HCT116 (cell line): ENCODE data around the gene BABAM2. TPM values are rescaled to one million over a fixed set of nuclear protein-coding genes. Genes with fewer than 3 reads are reported as not detected.

Experiments used
- ATAC-seq: fragments of 200-7000 bp; cut with Tn5 transposase; 2 replicates; pipeline ENCODE4 v1.9.1; 2020; ENCODE audit warnings: mild to moderate bottlenecking, moderate library complexity
- BruUV-seq: library from RNA; stranded (reverse); fragments of 400-500 nt; replicated peaks from 2 replicates; lab custom pipeline; 2021; lab: Mats Ljungman, UMichigan
- CTCF ChIA-PET: fragments of 300-600 bp; sonication (Branson Sonifier 250); formaldehyde crosslinking; loops from one replicate; lab custom pipeline; 2021; ENCODE audit warnings: antibody characterized with exemption; lab: Charles Lee
- POLR2A ChIA-PET: fragments of 300-600, 350-600 bp; sonication (Branson Sonifier 250); formaldehyde crosslinking; loops from one replicate; lab custom pipeline; 2021; ENCODE audit warnings: antibody characterized with exemption; lab: Charles Lee
- RAD21 ChIA-PET, 2 experiments: fragments of 300-600 bp; sonication (Branson Sonifier 250); formaldehyde crosslinking; loops; one replicate each; lab custom pipeline; 2023; ENCODE audit warnings: low total read pairs in 2 of 2; ENCODE audit not compliant: uncharacterized antibody in 2 of 2, unreplicated experiment in 2 of 2, low non-redundant PET in 1 of 2; lab: Charles Lee
- DNase-seq: peaks from one replicate; pipeline ENCODE4 v3.0.0-alpha.2; 2010; ENCODE audit warnings: low read depth, low spot score
- H2AFZ ChIP-seq: fragments of 200-600 bp; shearing (Covaris generic), sonication (generic); 2 replicates; pipeline ENCODE4 v1.6.1; 2017; ENCODE audit warnings: low read depth, mixed run types, mixed read lengths, antibody characterized with exemption, low read length; ENCODE audit not compliant: poor library complexity, severe bottlenecking
- H3K27ac ChIP-seq: 2 replicates; pipeline ENCODE4 v1.5.1; 2012; ENCODE audit warnings: low read depth, low read length
- H3K27me3 ChIP-seq: fragments of 200-600 bp; sonication (generic); 2 replicates; pipeline ENCODE4 v1.6.1; 2016; ENCODE audit warnings: mixed run types, low read length, mixed read lengths; ENCODE audit not compliant: insufficient read depth
- H3K36me3 ChIP-seq, 2 experiments: fragments of 200-500 bp in 1 of 2; fragments of 200-600 bp in 1 of 2; sonication (Bioruptor generic) in 1 of 2; sonication (generic) in 1 of 2; 2 replicates each; pipeline versions ENCODE4 v1.5.1 to v1.6.1; 2014 to 2016; ENCODE audit warnings: low read length in 2 of 2, inconsistent platforms in 1 of 2, mixed read lengths in 1 of 2, mixed run types in 1 of 2; ENCODE audit not compliant: insufficient read depth in 2 of 2, control insufficient read depth in 1 of 2
- H3K4me1 ChIP-seq, 2 experiments: fragments of 200-600 bp in 1 of 2; sonication (generic) in 1 of 2; 2 replicates each; pipeline versions ENCODE4 v1.5.1 to v1.6.1; 2012 to 2017; ENCODE audit warnings: low read length in 2 of 2, inconsistent platforms in 1 of 2, mild to moderate bottlenecking in 1 of 2, mixed read lengths in 1 of 2, mixed run types in 1 of 2, moderate library complexity in 1 of 2; ENCODE audit not compliant: insufficient read depth in 2 of 2, control insufficient read depth in 1 of 2
- H3K4me2 ChIP-seq: fragments of 200-600 bp; sonication (generic); 2 replicates; pipeline ENCODE4 v1.6.1; 2017; ENCODE audit warnings: mixed run types, low read length, mixed read lengths
- H3K4me3 ChIP-seq, 2 experiments: fragments of 200-600 bp in 1 of 2; sonication (generic) in 1 of 2; replicated peaks in 1 of 2; 2 replicates each; pipeline ENCODE4 v1.5.1; 2011 to 2016; ENCODE audit warnings: low read length in 2 of 2, control low read depth in 1 of 2, low read depth in 1 of 2, mild to moderate bottlenecking in 1 of 2, mixed read lengths in 1 of 2, mixed run types in 1 of 2
- H3K79me2 ChIP-seq: fragments of 200-600 bp; sonication (generic); 2 replicates; pipeline ENCODE4 v1.6.1; 2017; ENCODE audit warnings: mild to moderate bottlenecking, mixed run types, low read length, moderate library complexity, mixed read lengths; ENCODE audit not compliant: insufficient read depth
- H3K9ac ChIP-seq: fragments of 200-600 bp; sonication (generic); 2 replicates; pipeline ENCODE4 v1.6.1; 2016; ENCODE audit warnings: low read length, mixed read lengths
- H3K9me2 ChIP-seq: fragments of 200-600 bp; sonication (generic), shearing (Covaris generic); 2 replicates; pipeline ENCODE4 v1.6.1; 2017; ENCODE audit warnings: mixed run types, mild to moderate bottlenecking, moderate library complexity; ENCODE audit not compliant: insufficient read depth
- H3K9me3 ChIP-seq, 2 experiments: fragments of 200-500 bp in 1 of 2; fragments of 200-600 bp in 1 of 2; sonication (Bioruptor generic) in 1 of 2; sonication (generic) in 1 of 2; 2 replicates each; pipeline ENCODE4 v1.6.1; 2014 to 2017; ENCODE audit warnings: low read length in 2 of 2, mixed read lengths in 2 of 2, inconsistent platforms in 1 of 2, low read depth in 1 of 2, mild to moderate bottlenecking in 1 of 2, mixed run types in 1 of 2, moderate library complexity in 1 of 2; ENCODE audit not compliant: control insufficient read depth in 1 of 2, insufficient read depth in 1 of 2
- H4K20me1 ChIP-seq: fragments of 200-600 bp; sonication (generic), shearing (Covaris generic); 2 replicates; pipeline ENCODE4 v1.6.1; 2017; ENCODE audit warnings: mixed run types, mild to moderate bottlenecking, moderate library complexity; ENCODE audit not compliant: insufficient read depth
- CBX3 ChIP-seq: IDR thresholded peaks from 2 replicates; pipeline ENCODE4 v1.6.1; 2012; ENCODE audit warnings: low read depth
- CEBPB ChIP-seq: IDR thresholded peaks from 2 replicates; pipeline ENCODE4 v1.6.1; 2012; ENCODE audit warnings: low read depth
- EGR1 ChIP-seq: IDR thresholded peaks from 2 replicates; pipeline ENCODE4 v1.6.1; 2012; ENCODE audit warnings: low read depth
- ELF1 ChIP-seq: IDR thresholded peaks from 2 replicates; pipeline ENCODE4 v1.6.1; 2012; ENCODE audit warnings: low read depth, borderline replicate concordance
- EZH2 ChIP-seq: fragments of 200-600 bp; sonication (generic); IDR thresholded peaks from 2 replicates; pipeline ENCODE4 v1.6.1; 2017; ENCODE audit warnings: antibody characterized with exemption, mixed run types
- EZH2phosphoT487 ChIP-seq: fragments of 200-600 bp; IDR thresholded peaks from 2 replicates; pipeline ENCODE4 v1.6.1; 2018; ENCODE audit warnings: antibody characterized with exemption, borderline replicate concordance
- FOSL1 ChIP-seq: IDR thresholded peaks from 2 replicates; pipeline ENCODE4 v1.6.1; 2012; ENCODE audit warnings: low read depth
- POLR2A ChIP-seq: IDR thresholded peaks from 2 replicates; pipeline ENCODE4 v1.7.0; 2011; ENCODE audit warnings: borderline replicate concordance; ENCODE audit not compliant: insufficient read depth, insufficient read length; ENCODE audit errors: extremely low read depth
- RAD21 ChIP-seq: IDR thresholded peaks from 2 replicates; pipeline ENCODE4 v1.6.1; 2012; ENCODE audit warnings: low read depth, mild to moderate bottlenecking
- SRF ChIP-seq: IDR thresholded peaks from 2 replicates; pipeline ENCODE4 v1.6.1; 2012; ENCODE audit warnings: low read depth
- ZNF274 ChIP-seq: fragments of 200-500 bp; sonication (Bioruptor generic); IDR thresholded peaks from 2 replicates; pipeline ENCODE4 v1.6.1; 2014; ENCODE audit warnings: mild to moderate bottlenecking, low read depth, low read length, inconsistent platforms
- intact Hi-C: fragments of 100-400 bp; cut with micrococcal nuclease; formaldehyde crosslinking; loops from 2 replicates; pipeline ENCODE4 v1.10.0; 2022
- total RNA-seq: library from RNA; stranded (reverse); gene quantifications from one replicate; pipeline ENCODE4 v1.2.1, GENCODE V29; 2021; ENCODE audit not compliant: unreplicated experiment
- TF ChIP-seq, protein P1 (sequence below): IDR thresholded peaks from 2 replicates; pipeline ENCODE4 v1.6.1; 2012
- TF ChIP-seq, protein P2 (sequence below), 3 experiments: fragments of 200-600 bp in 1 of 3; sonication (generic) in 1 of 3; IDR thresholded peaks in 2 of 3; conservative IDR thresholded peaks in 1 of 3; 2 replicates each; pipeline ENCODE4 v1.5.1; 2012 to 2017; ENCODE audit warnings: low read depth in 2 of 3, low read length in 2 of 3, antibody characterized with exemption in 1 of 3, borderline replicate concordance in 1 of 3, control low read depth in 1 of 3, mild to moderate bottlenecking in 1 of 3, mixed read lengths in 1 of 3, mixed run types in 1 of 3, moderate library complexity in 1 of 3; ENCODE audit not compliant: insufficient read depth in 1 of 3
- TF ChIP-seq, protein P3 (sequence below): IDR thresholded peaks from 2 replicates; pipeline ENCODE4 v1.6.1; 2011; ENCODE audit warnings: mild to moderate bottlenecking, low read length, moderate library complexity; ENCODE audit not compliant: insufficient replicate concordance; ENCODE audit errors: extremely low read depth
- TF ChIP-seq, protein P4 (sequence below): IDR thresholded peaks from 2 replicates; pipeline ENCODE4 v1.6.1; 2012

Gene BABAM2
- total RNA-seq, 1 experiment from 2014 or later = 23.8 TPM

DNA sequence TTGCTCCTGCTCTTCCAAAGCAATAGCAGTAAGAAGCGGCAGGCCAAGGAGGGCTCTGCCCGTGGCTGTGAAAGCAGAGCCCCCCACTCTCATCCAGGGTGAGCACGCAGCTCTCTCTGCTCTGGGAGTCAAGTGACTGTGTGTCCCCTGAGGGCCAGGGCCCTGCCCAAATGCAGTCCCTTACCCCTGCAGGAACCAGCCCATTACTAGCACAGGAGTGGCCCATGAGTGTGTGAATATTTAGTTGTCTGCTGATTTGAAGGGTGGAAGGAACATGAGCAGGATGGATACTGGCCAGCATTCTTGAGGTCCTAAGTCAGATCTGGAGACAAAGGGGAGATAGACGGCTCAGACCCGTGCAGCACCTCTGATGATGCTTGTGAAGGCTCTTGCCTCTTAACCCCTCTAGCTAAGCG lies 432.5 kb downstream of the BABAM2 start:
- CTCF ChIA-PET = no interaction called here
- Histone ChIP-seq H4K20me1 (no peaks in the 10 kb centered on the region), H3K4me3 (no peak overlapping the region), H3K36me3 (no peaks in the 10 kb centered on the region), H3K79me2 (no peaks in the 10 kb centered on the region), H3K4me1 (peaks cover 26 to 36% of the 10 kb centered on the region in 2 experiments), H2AFZ (no peak overlapping the region), H3K27me3 (no peaks in the 10 kb centered on the region), H3K9me2 (no peaks in the 10 kb centered on the region), H3K9ac (no peak overlapping the region), H3K27ac (no peak overlapping the region), H3K4me2 (no peak overlapping the region), H3K9me3 (no peaks in the 10 kb centered on the region)
- RAD21 ChIA-PET = no interaction called here
- TF ChIP-seq POLR2A = no peak
- TF ChIP-seq EZH2 = no peak
- no peak for TF ChIP-seq ZNF274
- no TSS peak for BruUV-seq
- DNase-seq (no peak), ATAC-seq (no peak)
- intact Hi-C loops = no loop called here
- POLR2A ChIA-PET = no interaction called here

DNA sequence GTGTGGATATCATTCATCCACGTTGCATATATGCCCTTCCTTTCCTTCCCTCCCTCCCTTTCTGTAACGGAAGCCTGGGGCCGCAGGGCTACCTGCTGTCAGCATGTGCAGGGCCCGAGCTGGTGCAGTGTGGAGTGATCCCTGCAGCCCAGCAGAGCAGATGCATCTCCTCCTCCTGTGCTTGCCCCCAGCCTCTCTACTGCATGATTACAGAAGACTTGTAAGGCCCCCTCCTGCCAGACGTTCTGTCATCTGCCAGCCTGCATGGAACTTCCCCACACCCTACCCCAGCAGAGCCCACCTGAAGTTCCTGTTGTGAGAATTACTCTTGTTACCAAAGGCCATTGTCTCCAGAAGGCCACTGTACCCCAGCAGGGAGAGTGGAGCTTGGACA lies 434.6 kb downstream of the BABAM2 start:
- peak overlapping the region; percentile 73 for H3K27ac ChIP-seq
- no peak overlapping the region for H2AFZ ChIP-seq
- TF ChIP-seq, protein P1, sequence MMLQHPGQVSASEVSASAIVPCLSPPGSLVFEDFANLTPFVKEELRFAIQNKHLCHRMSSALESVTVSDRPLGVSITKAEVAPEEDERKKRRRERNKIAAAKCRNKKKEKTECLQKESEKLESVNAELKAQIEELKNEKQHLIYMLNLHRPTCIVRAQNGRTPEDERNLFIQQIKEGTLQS = no peak
- TF ChIP-seq, protein P2, sequence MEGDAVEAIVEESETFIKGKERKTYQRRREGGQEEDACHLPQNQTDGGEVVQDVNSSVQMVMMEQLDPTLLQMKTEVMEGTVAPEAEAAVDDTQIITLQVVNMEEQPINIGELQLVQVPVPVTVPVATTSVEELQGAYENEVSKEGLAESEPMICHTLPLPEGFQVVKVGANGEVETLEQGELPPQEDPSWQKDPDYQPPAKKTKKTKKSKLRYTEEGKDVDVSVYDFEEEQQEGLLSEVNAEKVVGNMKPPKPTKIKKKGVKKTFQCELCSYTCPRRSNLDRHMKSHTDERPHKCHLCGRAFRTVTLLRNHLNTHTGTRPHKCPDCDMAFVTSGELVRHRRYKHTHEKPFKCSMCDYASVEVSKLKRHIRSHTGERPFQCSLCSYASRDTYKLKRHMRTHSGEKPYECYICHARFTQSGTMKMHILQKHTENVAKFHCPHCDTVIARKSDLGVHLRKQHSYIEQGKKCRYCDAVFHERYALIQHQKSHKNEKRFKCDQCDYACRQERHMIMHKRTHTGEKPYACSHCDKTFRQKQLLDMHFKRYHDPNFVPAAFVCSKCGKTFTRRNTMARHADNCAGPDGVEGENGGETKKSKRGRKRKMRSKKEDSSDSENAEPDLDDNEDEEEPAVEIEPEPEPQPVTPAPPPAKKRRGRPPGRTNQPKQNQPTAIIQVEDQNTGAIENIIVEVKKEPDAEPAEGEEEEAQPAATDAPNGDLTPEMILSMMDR (IDR thresholded peaks at IDR 0.05 in 2 of 3, conservative IDR thresholded peaks at IDR 0.05 in 1 of 3; ENCODE audit: borderline replicate concordance in 1 of 3, insufficient read depth in 1 of 3, low read depth in 2 of 3, low read length in 2 of 3) = no peak
- TF ChIP-seq SRF = no peak
- TF ChIP-seq CEBPB = no peak
- TF ChIP-seq ZNF274 = no peak
- TF ChIP-seq FOSL1 = no peak
- TF ChIP-seq EGR1 = no peak
- no peak for TF ChIP-seq RAD21
- no peak for TF ChIP-seq CBX3
- TF ChIP-seq, protein P3, sequence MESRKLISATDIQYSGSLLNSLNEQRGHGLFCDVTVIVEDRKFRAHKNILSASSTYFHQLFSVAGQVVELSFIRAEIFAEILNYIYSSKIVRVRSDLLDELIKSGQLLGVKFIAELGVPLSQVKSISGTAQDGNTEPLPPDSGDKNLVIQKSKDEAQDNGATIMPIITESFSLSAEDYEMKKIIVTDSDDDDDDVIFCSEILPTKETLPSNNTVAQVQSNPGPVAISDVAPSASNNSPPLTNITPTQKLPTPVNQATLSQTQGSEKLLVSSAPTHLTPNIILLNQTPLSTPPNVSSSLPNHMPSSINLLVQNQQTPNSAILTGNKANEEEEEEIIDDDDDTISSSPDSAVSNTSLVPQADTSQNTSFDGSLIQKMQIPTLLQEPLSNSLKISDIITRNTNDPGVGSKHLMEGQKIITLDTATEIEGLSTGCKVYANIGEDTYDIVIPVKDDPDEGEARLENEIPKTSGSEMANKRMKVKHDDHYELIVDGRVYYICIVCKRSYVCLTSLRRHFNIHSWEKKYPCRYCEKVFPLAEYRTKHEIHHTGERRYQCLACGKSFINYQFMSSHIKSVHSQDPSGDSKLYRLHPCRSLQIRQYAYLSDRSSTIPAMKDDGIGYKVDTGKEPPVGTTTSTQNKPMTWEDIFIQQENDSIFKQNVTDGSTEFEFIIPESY = no peak
- TF ChIP-seq EZH2phosphoT487 = no peak
- TF ChIP-seq, protein P4, sequence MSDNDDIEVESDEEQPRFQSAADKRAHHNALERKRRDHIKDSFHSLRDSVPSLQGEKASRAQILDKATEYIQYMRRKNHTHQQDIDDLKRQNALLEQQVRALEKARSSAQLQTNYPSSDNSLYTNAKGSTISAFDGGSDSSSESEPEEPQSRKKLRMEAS = no peak
- no peak for TF ChIP-seq ELF1

More for the DNA sequence above, 434.6 kb downstream of the BABAM2 start:
- Histone ChIP-seq H3K27me3 (no peaks in the 10 kb centered on the region), H3K4me3 (no peak overlapping the region), H4K20me1 (no peaks in the 10 kb centered on the region), H3K9me2 (no peaks in the 10 kb centered on the region), H3K79me2 (no peaks in the 10 kb centered on the region), H3K4me2 (peak overlapping the region; percentile 74), H3K4me1 (peaks cover 29 to 44% of the 10 kb centered on the region in 2 experiments), H3K36me3 (no peaks in the 10 kb centered on the region), H3K9me3 (no peaks in the 10 kb centered on the region), H3K9ac (peak overlapping the region; percentile 51; the same call in 1 of the 2 replicates)
- BruUV-seq = no TSS peak
- ChIA-PET RAD21 (interaction anchor here in 1 of 2 experiments (1.0 kb wide), 1 partner anchor 49 kb away, joined by 3 read pairs; no protein-coding TSS in a partner anchor), CTCF (interaction anchor here (1.1 kb wide), 1 partner anchor 11 kb away, joined by 3 read pairs; no protein-coding TSS in a partner anchor), POLR2A (no interaction called here)
- no peak for ATAC-seq
- intact Hi-C loops = no loop called here
- no peak for DNase-seq
